ENCODE data around the gene GALM.

DNA sequence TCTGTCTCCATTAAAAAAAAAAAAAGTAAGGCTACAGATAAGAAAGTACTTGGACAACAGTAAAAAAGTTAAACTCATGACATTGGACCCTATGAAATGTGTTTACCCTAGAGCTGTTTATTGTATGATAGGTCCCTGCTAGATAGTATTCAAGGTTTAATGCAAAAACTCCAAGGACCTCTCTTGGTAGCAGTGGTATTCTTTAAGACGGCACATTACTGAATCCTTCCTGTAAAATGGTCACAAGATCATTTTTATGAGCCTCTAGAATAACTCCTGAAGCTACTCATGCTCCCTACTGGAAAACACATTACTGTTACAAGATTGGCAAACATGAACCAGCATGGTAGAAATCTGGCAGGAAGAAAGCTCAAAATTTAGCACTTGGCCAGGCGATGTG is 38.8 kb downstream of the GALM start:
- TF ChIP-seq, protein P1, sequence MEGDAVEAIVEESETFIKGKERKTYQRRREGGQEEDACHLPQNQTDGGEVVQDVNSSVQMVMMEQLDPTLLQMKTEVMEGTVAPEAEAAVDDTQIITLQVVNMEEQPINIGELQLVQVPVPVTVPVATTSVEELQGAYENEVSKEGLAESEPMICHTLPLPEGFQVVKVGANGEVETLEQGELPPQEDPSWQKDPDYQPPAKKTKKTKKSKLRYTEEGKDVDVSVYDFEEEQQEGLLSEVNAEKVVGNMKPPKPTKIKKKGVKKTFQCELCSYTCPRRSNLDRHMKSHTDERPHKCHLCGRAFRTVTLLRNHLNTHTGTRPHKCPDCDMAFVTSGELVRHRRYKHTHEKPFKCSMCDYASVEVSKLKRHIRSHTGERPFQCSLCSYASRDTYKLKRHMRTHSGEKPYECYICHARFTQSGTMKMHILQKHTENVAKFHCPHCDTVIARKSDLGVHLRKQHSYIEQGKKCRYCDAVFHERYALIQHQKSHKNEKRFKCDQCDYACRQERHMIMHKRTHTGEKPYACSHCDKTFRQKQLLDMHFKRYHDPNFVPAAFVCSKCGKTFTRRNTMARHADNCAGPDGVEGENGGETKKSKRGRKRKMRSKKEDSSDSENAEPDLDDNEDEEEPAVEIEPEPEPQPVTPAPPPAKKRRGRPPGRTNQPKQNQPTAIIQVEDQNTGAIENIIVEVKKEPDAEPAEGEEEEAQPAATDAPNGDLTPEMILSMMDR (optimal IDR thresholded peaks at IDR 0.05 in 1 of 3, IDR thresholded peaks at IDR 0.05 in 1 of 3, conservative IDR thresholded peaks at IDR 0.05 in 1 of 3; ENCODE audit: extremely low read depth in 1 of 3, insufficient read depth in 2 of 3, low read length in 3 of 3), result no peak
- TF ChIP-seq EZH2 (IDR thresholded peaks at IDR 0.05; ENCODE audit: low read length), result no peak
